NCI-H2107 (cell line): Measurements from ENCODE around the gene ERP27.

Source experiments
- DNase-seq: peaks from one replicate; lab custom pipeline; 2025; lab: John Stamatoyannopoulos, UW

Gene ERP27

GRCh38 chr12:14936224-14936861 is 2.0 kb downstream of the ERP27 start:
- DNase-seq = no peak

GRCh38 chr12:14935031-14935430 is 3.3 kb downstream of the ERP27 start:
- DNase-seq = no peak

- DNase-seq = no peak
These were observed 3.8 kb downstream of the ERP27 start for GRCh38 chr12:14934511-14934910.

GRCh38 chr12:14931791-14932560 is 6.4 kb downstream of the ERP27 start:
- DNase-seq = no peak

GRCh38 chr12:14931359-14931758 is 7.0 kb downstream of the ERP27 start:
- DNase-seq = no peak

- DNase-seq = no peak
These were observed 8.0 kb downstream of the ERP27 start for GRCh38 chr12:14930299-14930698.

- DNase-seq = no peak
These were observed 9.4 kb downstream of the ERP27 start for GRCh38 chr12:14928931-14929330.

GRCh38 chr12:14927267-14927666 is 11.1 kb downstream of the ERP27 start:
- no peak for DNase-seq

GRCh38 chr12:14924541-14924940 is 13.8 kb downstream of the ERP27 start:
- DNase-seq = no peak

GRCh38 chr12:14923944-14924343 is 14.4 kb downstream of the ERP27 start:
- DNase-seq = no peak

GRCh38 chr12:14921218-14921617 is 17.1 kb downstream of the ERP27 start:
- DNase-seq = no peak

GRCh38 chr12:14920475-14921126 is 17.7 kb downstream of the ERP27 start:
- no peak for DNase-seq

- DNase-seq = no peak
These were observed 18.9 kb downstream of the ERP27 start for GRCh38 chr12:14919455-14919854.

GRCh38 chr12:14915736-14916135 is 22.6 kb downstream of the ERP27 start:
- DNase-seq = no peak

GRCh38 chr12:14913381-14913781 is 25.0 kb downstream of the ERP27 start:
- DNase-seq = peak; percentile 75

- no peak for DNase-seq
These were observed 27.2 kb downstream of the ERP27 start for GRCh38 chr12:14911131-14911530.

- no peak for DNase-seq
These were observed 28.0 kb downstream of the ERP27 start for GRCh38 chr12:14910090-14910915.

- no peak for DNase-seq
These were observed 30.4 kb downstream of the ERP27 start for GRCh38 chr12:14907953-14908352.

- no peak for DNase-seq
These were observed 32.2 kb downstream of the ERP27 start for GRCh38 chr12:14906114-14906513.

GRCh38 chr12:14905269-14906004 is 32.9 kb downstream of the ERP27 start:
- no peak for DNase-seq

- DNase-seq = no peak
These were observed 33.5 kb downstream of the ERP27 start for GRCh38 chr12:14904854-14905253.
